HepG2 (cell line): Measurements from ENCODE around the gene MRPS25. TPM values are rescaled to one million over a fixed set of nuclear protein-coding genes. Genes with fewer than 3 reads are reported as not detected.

Source experiments
- ATF6 ChIP-seq: sonication (generic); formaldehyde crosslinking; conservative IDR thresholded peaks from 2 replicates; pipeline ENCODE4 v1.4.0; 2020; ENCODE audit warnings: missing genetic modification reagents
- CBFB ChIP-seq: sonication (generic); formaldehyde crosslinking; IDR thresholded peaks from 2 replicates; pipeline ENCODE4 v1.4.0; 2020; ENCODE audit warnings: missing genetic modification reagents
- DMAP1 ChIP-seq: IDR thresholded peaks from 2 replicates; pipeline ENCODE4 v1.6.1; 2016
- ERF ChIP-seq: IDR thresholded peaks from 2 replicates; pipeline ENCODE4 v1.6.1; 2018; ENCODE audit warnings: missing biosample characterization, missing genetic modification reagents
- HINFP ChIP-seq: sonication (generic); formaldehyde crosslinking; IDR thresholded peaks from 2 replicates; pipeline ENCODE4 v1.4.0; 2020; ENCODE audit warnings: low read depth, mild to moderate bottlenecking, missing genetic modification reagents
- HIVEP1 ChIP-seq: sonication (generic); formaldehyde crosslinking; IDR thresholded peaks from 2 replicates; pipeline ENCODE4 v1.4.0; 2020; ENCODE audit warnings: mild to moderate bottlenecking, missing genetic modification reagents
- KMT2B ChIP-seq: IDR thresholded peaks from 2 replicates; pipeline ENCODE4 v1.6.1; 2016; ENCODE audit warnings: missing genetic modification reagents, missing compliant biosample characterization
- RFX5 ChIP-seq: IDR thresholded peaks from 2 replicates; pipeline ENCODE4 v1.6.1; 2011; ENCODE audit warnings: low read depth, low read length, improper control_type of control experiment
- ZMYM4 ChIP-seq: sonication (generic); formaldehyde crosslinking; IDR thresholded peaks from 2 replicates; pipeline ENCODE4 v1.8.1; 2023; ENCODE audit warnings: mild to moderate bottlenecking, missing genetic modification reagents
- ZNF44 ChIP-seq: sonication (generic); formaldehyde crosslinking; IDR thresholded peaks from 2 replicates; pipeline ENCODE4 v1.5.1; 2020; ENCODE audit warnings: mild to moderate bottlenecking, missing genetic modification reagents
- ZNF564 ChIP-seq: sonication (generic); formaldehyde crosslinking; IDR thresholded peaks from 2 replicates; pipeline ENCODE4 v1.8.1; 2023; ENCODE audit warnings: mild to moderate bottlenecking, missing genetic modification reagents
- ZNF850 ChIP-seq: sonication (generic); formaldehyde crosslinking; conservative IDR thresholded peaks from 2 replicates; pipeline ENCODE4 v1.9.0; 2021; ENCODE audit warnings: mild to moderate bottlenecking, missing genetic modification reagents
- ZSCAN29 ChIP-seq: sonication (generic); formaldehyde crosslinking; conservative IDR thresholded peaks from 2 replicates; pipeline ENCODE4 v1.4.0; 2020; ENCODE audit warnings: mild to moderate bottlenecking, missing genetic modification reagents
- polyA plus RNA-seq, 8 experiments: library from polyadenylated mRNA; depleted of rRNA in 3 of 8; stranded (reverse) in 7 of 8; unstranded in 1 of 8; fragments of >200 nt; fragmentation: Illumina TruSeq in 4 of 8; extraction: Trizol in 4 of 8; gene quantifications; 2 replicates each; pipeline versions ENCODE4 v1.2.1 to v1.2.3, GENCODE V29; 2011 to 2016; ENCODE audit warnings: low read depth in 4 of 8, missing spikeins in 1 of 8, mixed read lengths in 1 of 8; ENCODE audit not compliant: insufficient read depth in 1 of 8
- total RNA-seq, 5 experiments: library from RNA; depleted of rRNA; stranded (reverse); fragments of >200 nt; fragmentation: Illumina TruSeq; extraction: Trizol; gene quantifications; 2 replicates each; pipeline ENCODE4 v1.2.3, GENCODE V29; 2016; ENCODE audit warnings: low read depth in 1 of 5
- TF ChIP-seq, protein P1 (sequence below): sonication (generic); formaldehyde crosslinking; IDR thresholded peaks from 2 replicates; pipeline ENCODE4 v1.5.0; 2020; ENCODE audit warnings: missing genetic modification reagents
- TF ChIP-seq, protein P2 (sequence below): sonication (generic); formaldehyde crosslinking; IDR thresholded peaks from 2 replicates; pipeline ENCODE4 v1.5.0; 2020; ENCODE audit warnings: mild to moderate bottlenecking, missing genetic modification reagents
- TF ChIP-seq, protein P3 (sequence below): IDR thresholded peaks from 2 replicates; pipeline ENCODE4 v1.6.1; 2016; ENCODE audit warnings: low read depth
- TF ChIP-seq, protein P4 (sequence below): fragments of 450-650 bp; IDR thresholded peaks from 2 replicates; pipeline ENCODE4 v1.6.1; 2017; ENCODE audit warnings: mild to moderate bottlenecking

Gene MRPS25
- total and polyA plus RNA-seq, 2 of the 13 experiments (the other 11 are each of a cell fraction or from before 2014, with no cell fraction given), result 60.1 to 74.3 TPM

GRCh38 chr3:15098503-15099363 is 33.6 kb upstream of the MRPS25 start, which contains the start of gene RBSN (continued):
- no peak; the same call in 1 of the 2 replicates for TF ChIP-seq ZNF564 (CRISPR knock-in tag)
- peak; percentile 91 for TF ChIP-seq ZMYM4 (CRISPR knock-in tag)
- peak; percentile 91 for TF ChIP-seq ZNF44 (CRISPR knock-in tag)
- TF ChIP-seq ERF (CRISPR knock-in tag), result peak; percentile 96
- TF ChIP-seq RFX5, result peak; percentile 48; the same call in 1 of the 2 replicates
- peak; percentile 99 for TF ChIP-seq ZSCAN29 (CRISPR knock-in tag)
- TF ChIP-seq DMAP1 (CRISPR knock-in tag), result peak; percentile 95; the same call in 1 of the 2 replicates
- peak; percentile 52; the same call in 1 of the 2 replicates for TF ChIP-seq HINFP (CRISPR knock-in tag)
- TF ChIP-seq ZNF850 (CRISPR knock-in tag), result no peak
- TF ChIP-seq, protein P1, sequence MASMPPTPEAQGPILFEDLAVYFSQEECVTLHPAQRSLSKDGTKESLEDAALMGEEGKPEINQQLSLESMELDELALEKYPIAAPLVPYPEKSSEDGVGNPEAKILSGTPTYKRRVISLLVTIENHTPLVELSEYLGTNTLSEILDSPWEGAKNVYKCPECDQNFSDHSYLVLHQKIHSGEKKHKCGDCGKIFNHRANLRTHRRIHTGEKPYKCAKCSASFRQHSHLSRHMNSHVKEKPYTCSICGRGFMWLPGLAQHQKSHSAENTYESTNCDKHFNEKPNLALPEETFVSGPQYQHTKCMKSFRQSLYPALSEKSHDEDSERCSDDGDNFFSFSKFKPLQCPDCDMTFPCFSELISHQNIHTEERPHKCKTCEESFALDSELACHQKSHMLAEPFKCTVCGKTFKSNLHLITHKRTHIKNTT (CRISPR knock-in tag), result no peak
- 0 out of 2 replicates have a peak, but pooled peaks have one; percentile 74 for TF ChIP-seq ATF6
- TF ChIP-seq, protein P2, sequence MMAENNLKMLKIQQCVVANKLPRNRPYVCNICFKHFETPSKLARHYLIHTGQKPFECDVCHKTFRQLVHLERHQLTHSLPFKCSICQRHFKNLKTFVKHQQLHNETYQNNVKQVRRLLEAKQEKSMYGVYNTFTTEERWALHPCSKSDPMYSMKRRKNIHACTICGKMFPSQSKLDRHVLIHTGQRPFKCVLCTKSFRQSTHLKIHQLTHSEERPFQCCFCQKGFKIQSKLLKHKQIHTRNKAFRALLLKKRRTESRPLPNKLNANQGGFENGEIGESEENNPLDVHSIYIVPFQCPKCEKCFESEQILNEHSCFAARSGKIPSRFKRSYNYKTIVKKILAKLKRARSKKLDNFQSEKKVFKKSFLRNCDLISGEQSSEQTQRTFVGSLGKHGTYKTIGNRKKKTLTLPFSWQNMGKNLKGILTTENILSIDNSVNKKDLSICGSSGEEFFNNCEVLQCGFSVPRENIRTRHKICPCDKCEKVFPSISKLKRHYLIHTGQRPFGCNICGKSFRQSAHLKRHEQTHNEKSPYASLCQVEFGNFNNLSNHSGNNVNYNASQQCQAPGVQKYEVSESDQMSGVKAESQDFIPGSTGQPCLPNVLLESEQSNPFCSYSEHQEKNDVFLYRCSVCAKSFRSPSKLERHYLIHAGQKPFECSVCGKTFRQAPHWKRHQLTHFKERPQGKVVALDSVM (CRISPR knock-in tag), result peak; percentile 75
- peak; percentile 53; the same call in 1 of the 2 replicates for TF ChIP-seq HIVEP1 (CRISPR knock-in tag)
- TF ChIP-seq KMT2B (CRISPR knock-in tag), result peak; percentile 100
- peak; percentile 92 for TF ChIP-seq CBFB (CRISPR knock-in tag)
- TF ChIP-seq, protein P3, sequence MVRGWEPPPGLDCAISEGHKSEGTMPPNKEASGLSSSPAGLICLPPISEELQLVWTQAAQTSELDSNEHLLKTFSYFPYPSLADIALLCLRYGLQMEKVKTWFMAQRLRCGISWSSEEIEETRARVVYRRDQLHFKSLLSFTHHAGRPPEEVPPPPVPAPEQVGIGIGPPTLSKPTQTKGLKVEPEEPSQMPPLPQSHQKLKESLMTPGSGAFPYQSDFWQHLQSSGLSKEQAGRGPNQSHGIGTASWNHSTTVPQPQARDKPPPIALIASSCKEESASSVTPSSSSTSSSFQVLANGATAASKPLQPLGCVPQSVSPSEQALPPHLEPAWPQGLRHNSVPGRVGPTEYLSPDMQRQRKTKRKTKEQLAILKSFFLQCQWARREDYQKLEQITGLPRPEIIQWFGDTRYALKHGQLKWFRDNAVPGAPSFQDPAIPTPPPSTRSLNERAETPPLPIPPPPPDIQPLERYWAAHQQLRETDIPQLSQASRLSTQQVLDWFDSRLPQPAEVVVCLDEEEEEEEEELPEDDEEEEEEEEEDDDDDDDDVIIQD (CRISPR knock-in tag), result peak; percentile 77
- TF ChIP-seq, protein P4, sequence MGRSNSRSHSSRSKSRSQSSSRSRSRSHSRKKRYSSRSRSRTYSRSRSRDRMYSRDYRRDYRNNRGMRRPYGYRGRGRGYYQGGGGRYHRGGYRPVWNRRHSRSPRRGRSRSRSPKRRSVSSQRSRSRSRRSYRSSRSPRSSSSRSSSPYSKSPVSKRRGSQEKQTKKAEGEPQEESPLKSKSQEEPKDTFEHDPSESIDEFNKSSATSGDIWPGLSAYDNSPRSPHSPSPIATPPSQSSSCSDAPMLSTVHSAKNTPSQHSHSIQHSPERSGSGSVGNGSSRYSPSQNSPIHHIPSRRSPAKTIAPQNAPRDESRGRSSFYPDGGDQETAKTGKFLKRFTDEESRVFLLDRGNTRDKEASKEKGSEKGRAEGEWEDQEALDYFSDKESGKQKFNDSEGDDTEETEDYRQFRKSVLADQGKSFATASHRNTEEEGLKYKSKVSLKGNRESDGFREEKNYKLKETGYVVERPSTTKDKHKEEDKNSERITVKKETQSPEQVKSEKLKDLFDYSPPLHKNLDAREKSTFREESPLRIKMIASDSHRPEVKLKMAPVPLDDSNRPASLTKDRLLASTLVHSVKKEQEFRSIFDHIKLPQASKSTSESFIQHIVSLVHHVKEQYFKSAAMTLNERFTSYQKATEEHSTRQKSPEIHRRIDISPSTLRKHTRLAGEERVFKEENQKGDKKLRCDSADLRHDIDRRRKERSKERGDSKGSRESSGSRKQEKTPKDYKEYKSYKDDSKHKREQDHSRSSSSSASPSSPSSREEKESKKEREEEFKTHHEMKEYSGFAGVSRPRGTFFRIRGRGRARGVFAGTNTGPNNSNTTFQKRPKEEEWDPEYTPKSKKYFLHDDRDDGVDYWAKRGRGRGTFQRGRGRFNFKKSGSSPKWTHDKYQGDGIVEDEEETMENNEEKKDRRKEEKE, result no peak
